CD4-positive, alpha-beta T cell treated with Interleukin-2 at 100 ng/mL for 4 hours (primary cell): Measurements from ENCODE around the gene HNRNPM.
A peak's percentile ranks its signal among the peaks of the same experiment; 100 is the strongest.
"Not testable (repeated sequence)": the region's sequence is repeated elsewhere in the genome, so short reads cannot be mapped to it uniquely, and the experiment has no call there.

Experiments
- DNase-seq: peaks from one replicate; pipeline ENCODE4 v3.0.0-alpha.2; 2020; ENCODE audit warnings: low spot score

Gene HNRNPM, protein sequence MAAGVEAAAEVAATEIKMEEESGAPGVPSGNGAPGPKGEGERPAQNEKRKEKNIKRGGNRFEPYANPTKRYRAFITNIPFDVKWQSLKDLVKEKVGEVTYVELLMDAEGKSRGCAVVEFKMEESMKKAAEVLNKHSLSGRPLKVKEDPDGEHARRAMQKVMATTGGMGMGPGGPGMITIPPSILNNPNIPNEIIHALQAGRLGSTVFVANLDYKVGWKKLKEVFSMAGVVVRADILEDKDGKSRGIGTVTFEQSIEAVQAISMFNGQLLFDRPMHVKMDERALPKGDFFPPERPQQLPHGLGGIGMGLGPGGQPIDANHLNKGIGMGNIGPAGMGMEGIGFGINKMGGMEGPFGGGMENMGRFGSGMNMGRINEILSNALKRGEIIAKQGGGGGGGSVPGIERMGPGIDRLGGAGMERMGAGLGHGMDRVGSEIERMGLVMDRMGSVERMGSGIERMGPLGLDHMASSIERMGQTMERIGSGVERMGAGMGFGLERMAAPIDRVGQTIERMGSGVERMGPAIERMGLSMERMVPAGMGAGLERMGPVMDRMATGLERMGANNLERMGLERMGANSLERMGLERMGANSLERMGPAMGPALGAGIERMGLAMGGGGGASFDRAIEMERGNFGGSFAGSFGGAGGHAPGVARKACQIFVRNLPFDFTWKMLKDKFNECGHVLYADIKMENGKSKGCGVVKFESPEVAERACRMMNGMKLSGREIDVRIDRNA

DNA sequence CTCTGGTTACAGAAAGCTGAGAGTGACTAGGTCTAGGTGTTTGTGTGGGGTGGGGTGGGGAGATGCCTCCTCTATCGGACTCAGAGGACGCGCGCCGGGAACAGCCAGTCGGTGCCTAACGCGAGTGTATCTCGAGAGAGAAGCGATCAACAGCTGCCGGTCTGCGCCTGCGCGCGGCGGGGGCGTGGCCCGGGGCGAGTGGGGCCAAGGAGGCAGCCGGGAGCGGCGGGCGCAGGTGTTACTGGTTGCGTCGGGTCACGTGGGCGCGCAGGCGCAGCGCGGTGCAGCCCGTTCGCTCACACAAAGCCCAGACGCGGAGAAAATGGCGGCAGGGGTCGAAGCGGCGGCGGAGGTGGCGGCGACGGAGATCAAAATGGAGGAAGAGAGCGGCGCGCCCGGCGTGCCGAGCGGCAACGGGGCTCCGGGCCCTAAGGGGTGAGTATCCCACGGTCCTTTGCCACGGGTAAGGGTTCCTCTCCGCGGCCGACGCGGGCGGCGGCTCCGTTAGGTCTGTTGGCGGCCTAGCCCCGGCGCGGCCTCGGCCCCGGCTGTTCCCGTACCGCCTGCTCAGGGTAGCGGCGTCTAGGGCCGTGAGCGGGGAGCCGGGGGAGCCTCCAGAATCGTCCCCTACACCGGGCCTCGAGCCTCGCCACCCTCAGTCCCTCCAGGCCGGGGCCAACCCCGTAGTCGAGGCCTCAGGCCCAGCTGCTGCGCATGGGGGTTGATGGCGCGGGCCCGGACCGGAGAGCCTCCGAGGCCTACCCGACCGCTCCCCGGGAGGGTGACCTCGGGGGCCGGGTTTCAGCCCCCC lies at the start of gene HNRNPM:
TSS of gene HNRNPM (plus strand) at position 299 of the 811 bp plus-strand sequence. CDS start at position 323, 24 bp downstream.
- peak; percentile 100 for DNase-seq

- no peak for DNase-seq
Observed at GRCh38 chr19:8395621-8396082, 49.1 kb upstream of the HNRNPM start.

DNA sequence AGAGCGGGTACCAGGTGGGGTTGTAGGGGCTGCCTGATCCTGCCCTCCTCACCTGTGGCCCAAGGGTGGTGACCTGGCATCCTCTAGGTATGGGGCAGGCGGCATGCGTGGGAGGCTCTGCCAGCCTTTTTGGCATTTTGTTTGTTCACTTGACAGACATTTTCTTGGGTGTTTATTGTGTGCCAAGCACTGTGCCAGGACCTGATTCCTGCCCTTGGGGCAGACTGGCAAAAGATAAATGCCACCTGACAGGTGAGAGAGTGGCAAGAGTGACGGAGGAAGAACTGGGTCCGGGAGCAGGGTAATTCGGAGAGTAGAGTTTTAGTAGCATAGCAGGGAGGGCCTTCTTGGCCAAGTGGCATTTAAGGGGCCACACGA lies 48.6 kb upstream of the HNRNPM start:
- no peak for DNase-seq

- DNase-seq: peak; percentile 80
Observed at GRCh38 chr19:8396563-8397203, 48.1 kb upstream of the HNRNPM start.

DNA sequence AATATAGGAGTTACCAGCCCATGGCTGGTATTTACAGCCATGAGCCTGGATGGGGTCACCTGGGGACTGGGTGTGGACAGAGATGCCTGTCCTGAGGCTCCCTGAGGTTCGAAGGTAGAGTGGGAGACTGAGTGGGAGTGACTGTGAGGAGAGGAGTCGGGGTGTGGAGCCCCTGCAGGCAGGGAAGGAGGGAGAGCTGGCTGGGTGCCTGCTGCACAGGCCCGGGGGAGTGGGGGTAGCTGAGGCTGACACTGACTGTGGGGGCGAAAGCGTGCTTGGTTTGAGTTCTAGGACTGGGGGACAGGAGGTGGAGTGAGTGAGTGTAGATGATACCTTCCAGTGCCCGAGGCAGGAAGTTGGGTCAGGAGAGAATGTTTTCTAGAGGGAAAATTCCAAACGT lies 47.5 kb upstream of the HNRNPM start:
- no peak for DNase-seq

DNA sequence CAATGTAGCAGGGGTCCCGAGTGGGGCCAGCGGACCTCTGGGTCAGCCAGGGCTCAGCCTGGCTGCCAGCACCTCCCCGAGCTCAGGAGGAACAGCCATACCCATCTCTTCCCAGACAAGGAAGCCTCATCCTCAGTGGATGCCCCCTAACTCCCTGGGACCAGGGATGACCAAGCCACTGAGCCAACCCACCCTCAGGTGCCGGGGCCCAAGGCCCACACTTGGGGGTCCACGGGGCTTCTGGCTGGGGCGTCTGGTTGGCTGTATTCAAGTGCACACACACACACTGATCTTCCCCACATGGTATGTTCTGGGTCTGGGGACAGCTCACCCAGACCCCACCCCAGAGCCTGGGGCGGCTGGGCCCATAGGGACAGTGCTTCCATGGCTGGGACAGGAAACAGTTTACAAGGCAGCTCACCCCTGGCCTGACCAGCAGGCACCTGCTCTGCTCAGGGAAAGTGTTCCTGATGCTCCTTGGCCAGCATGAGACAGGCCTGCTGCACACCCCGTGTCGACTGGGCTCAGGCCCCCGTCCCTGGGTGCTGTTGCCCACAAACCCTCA lies 46.9 kb upstream of the HNRNPM start:
- no peak for DNase-seq

DNA sequence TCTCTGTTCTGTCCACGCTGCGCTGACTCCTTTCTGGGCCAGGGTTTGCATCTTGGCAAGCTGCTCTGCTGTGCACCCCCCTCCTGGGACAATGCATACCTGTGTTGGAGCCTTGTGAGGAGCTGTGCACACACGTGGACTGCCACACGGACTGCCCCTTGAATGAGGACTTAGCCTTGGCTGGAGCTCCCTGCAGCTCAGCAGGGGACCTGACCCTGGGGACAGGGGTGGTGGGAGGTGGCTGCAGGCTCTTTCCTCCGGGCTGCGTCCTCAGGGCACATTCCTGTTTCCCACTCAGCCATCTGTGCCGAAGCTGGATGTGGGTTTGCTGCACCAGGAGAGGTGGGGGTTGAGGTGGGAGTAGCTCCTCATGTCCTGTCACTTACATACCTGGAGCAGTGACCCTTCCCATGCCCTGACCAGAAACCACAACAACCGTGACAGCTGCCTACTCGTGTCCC lies 46.4 kb upstream of the HNRNPM start:
- no peak for DNase-seq

- DNase-seq: no peak
Observed at GRCh38 chr19:8399681-8400188, 45.0 kb upstream of the HNRNPM start.

DNA sequence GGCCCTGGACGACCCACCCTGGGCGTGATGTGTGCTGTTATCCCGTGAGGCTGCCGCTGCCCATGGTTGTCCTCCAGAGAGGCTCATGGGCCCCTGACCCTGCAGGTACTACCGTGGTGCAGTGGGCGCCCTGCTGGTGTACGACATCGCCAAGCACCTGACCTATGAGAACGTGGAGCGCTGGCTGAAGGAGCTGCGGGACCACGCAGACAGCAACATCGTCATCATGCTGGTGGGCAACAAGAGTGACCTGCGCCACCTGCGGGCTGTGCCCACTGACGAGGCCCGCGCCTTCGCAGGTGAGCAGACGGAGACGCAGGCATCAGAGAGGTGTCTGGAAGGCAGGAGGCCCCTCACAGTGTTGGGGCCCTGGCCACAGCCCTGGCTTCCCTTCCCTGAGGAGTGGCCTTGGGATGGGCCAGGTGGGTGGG lies 42.8 kb upstream of the HNRNPM start:
- DNase-seq: no peak

DNA sequence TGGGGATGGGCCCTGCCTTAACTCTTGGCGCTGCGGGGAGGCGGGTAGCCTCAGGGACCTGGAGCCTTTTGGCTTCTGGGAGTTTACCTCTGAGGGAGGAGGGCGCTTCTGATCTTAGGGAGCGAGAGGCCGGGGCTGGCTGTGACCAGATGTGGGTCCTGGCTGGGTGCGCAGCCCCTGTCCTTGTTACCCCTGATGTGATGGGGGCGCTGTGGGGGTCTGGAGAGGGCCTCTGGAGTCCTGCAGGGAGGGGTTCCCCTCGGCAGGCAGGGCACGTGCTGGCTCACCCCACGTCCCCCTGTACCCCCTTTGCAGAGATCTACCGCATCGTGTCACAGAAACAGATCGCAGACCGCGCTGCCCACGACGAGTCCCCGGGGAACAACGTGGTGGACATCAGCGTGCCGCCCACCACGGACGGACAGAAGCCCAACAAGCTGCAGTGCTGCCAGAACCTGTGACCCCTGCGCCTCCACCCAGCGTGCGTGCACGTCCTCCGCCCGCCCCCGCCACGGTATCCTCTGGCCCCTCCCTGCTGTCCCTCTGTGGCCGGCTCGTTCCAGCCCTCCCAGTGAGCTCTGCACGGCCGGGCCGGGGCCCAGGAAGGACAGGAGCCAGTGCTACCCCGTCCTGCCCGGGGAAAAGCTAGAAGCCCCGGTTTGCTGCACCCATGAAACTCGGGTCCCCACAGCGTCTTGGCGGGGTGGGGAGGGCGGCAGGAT lies 41.5 kb upstream of the HNRNPM start:
- no peak for DNase-seq

- no peak for DNase-seq
Observed at GRCh38 chr19:8403820-8404109, 41.0 kb upstream of the HNRNPM start.

GRCh38 chr19:8404391-8405151 lies 40.2 kb upstream of the HNRNPM start:
- DNase-seq: no peak

DNA sequence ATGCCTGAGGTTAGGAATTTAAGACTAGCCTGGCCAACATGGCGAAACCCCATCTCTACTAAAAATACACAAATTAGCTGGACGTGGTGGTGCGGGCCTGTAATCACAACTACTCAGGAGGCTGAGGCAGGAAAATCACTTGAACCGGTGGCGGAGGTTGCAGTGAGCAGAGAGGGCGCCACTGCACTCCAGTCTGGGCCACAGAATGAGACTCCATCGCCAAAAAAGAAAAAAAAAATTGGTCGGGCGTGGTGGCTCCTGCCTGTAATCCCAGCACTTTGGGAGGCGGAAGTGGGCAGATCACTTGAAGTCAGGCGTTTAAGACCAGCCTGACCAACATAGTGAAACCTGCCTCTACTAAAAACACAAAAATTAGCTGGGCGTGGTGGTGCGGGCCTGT lies 34.1 kb upstream of the HNRNPM start:
- not testable (repeated sequence) for DNase-seq

DNA sequence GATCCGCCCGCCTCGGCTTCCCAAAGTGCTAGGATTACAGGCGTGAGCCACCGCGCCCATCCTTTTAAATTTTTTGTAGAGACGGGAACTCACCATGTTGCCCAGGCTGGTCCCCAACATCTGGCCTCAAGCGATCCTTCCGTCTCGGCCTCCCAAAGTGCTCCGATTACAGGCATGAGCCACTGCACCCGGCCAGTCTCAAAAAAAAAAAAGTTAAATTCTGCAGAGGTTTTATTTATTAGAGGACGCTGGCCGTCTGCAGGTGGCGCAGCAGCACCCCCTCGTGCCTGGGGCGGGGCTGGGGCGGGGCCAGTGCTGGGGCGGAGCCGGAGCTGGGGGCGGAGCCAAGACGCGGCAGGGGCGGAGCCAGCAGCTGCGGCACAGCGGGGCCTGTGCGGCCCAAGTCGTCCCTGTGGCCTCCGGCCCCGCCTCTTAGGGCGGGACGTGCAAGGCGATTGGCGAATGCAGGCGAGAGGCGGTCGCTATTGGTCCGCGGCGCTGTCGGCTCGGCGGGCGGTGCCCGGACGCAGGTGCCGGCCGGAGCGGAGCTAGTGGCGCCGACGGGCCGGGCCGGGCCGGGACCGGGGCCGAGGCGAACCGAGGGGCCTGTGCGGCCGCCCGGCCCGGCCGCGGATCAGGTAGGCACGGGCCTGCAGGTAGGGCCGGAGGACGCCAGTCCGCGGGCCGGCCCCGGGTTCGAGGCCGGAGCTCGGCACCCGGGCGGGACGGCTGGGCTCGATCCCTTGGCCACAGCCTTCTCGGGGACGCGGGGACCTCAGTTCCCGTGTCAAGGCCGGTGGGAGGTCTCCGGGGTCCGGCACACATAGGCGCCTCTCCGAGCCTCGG lies 31.8 kb upstream of the HNRNPM start, which contains the start of gene MARCHF2:
TSS of gene MARCHF2 (plus strand) at position 523 of the 846 bp plus-strand sequence. CDS start 8,536 bp downstream, outside the sequence.
- peak; percentile 97 for DNase-seq

DNA sequence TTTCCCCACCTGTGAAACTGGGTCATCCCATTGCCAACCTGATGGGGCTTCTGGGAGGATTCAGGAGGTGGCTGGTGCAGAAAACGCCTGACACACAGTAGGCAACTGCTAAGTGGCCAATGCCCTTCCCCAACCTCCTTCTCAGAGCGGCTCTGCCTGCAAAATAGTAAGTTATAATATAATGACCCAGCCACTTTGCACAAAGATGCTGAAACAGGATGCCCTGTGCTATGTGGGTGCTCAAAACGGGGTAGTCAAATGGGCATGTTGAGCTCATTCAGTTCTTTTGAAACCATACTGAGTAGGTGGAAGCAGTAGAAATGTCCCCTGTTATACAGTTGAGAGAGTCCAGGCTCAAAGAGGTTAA lies 31.2 kb upstream of the HNRNPM start:
- DNase-seq: no peak

GRCh38 chr19:8416796-8417195 lies 28.0 kb upstream of the HNRNPM start:
- DNase-seq: no peak

DNA sequence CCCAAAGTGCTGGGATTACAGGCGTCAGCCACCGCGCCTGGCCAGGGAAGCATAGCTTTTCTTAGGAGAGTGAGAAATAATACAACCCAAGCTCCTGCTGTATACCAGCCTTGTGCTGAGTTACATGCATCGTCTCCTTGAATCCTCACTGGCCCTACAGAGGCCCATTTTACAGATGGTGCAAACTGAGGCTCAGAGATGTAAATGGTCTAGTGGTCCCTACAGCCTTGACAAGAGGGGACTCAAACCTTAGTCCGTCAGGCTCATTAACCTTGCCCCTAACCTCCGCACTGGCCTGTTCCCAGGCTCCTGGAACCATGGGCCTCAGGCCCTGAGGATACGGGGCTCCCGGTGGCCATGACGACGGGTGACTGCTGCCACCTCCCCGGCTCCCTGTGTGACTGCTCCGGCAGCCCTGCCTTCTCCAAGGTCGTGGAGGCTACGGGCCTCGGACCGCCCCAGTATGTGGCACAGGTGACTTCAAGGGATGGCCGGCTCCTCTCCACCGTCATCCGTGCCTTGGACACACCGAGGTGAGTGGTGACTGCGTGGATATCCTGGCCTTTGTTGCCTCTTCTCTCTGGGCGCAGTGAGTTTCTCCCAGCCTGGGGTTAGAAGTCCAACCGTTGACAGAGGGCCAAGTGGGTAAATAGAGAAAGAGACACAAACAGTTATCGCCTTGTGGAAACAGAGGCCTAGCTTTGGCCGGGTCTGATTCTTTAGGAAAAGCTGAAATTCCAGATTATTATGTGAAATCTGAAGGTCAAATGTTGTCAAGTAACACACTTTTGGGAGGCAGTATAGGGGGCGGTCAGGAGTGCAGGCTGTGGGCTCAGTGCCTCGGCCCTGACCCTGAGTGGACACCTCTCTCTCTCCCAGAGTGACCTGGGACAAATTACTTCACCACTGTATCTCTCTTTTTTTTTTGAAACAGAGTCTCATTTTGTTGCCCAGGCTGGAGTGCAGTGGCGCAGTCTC lies 23.0 kb upstream of the HNRNPM start:
- DNase-seq: no peak

DNA sequence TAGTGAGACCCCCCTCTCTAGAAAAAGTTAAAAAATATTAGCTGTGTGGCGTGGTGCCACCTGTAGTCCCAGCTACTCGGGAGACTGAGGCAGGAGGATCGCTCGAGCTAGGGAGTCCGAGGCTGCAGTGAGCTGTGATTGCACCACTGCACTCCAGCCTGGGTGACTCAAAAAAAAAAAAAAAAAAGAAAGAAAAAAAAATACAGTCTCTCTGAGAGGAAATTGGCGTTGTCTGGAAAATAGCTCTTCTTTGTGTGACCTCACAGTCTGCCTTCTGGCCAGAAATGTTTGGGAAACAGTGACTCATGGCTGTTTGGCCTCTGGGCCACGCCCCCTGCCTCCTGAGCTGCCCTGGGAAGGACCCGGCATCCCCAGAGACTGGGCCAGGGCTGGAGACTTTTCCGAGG lies 21.0 kb upstream of the HNRNPM start:
- DNase-seq: no peak
